H1 (cell line): ENCODE results near the gene ETV4. TPM values are rescaled to one million over a fixed set of nuclear protein-coding genes. Genes with fewer than 3 reads are reported as not detected.
A peak's percentile ranks its signal among the peaks of the same experiment; 100 is the strongest.

Source experiments
- CTCF ChIA-PET: fragments of 300-600 bp; sonication (Branson Sonifier 250); formaldehyde crosslinking; loops from one replicate; lab custom pipeline; 2021; ENCODE audit not compliant: partially characterized antibody; lab: Charles Lee
- POLR2A ChIA-PET: fragments of 300-600 bp; sonication (Branson Sonifier 250); formaldehyde crosslinking; loops from one replicate; lab custom pipeline; 2021; ENCODE audit warnings: inconsistent platforms; ENCODE audit not compliant: partially characterized antibody; lab: Charles Lee
- DNase-seq, 2 experiments: peaks; one replicate each; pipeline versions ENCODE4 v3.0.0 to v3.0.0-alpha.2; 2010 to 2022; ENCODE audit warnings: low spot score in 2 of 2, low read depth in 1 of 2, mixed read lengths in 1 of 2
- FAIRE-seq: peaks from 2 replicates; lab custom pipeline; 2011; peaks lifted over from hg19 to GRCh38; lab: Jason Lieb, UNC
- H2AFZ ChIP-seq: 2 replicates; pipeline ENCODE4 v1.8.1; 2012; ENCODE audit warnings: low read length, inconsistent platforms
- H2AK5ac ChIP-seq: 2 replicates; pipeline ENCODE4 v1.6.1; 2013; ENCODE audit warnings: low read depth, low read length
- H2BK120ac ChIP-seq: replicated peaks from 2 replicates; pipeline ENCODE3; 2013; ENCODE audit warnings: low read depth, low read length, inconsistent platforms
- H2BK12ac ChIP-seq: 2 replicates; pipeline ENCODE4 v1.6.1; 2013; ENCODE audit warnings: low read depth, low read length
- H2BK15ac ChIP-seq: 2 replicates; pipeline ENCODE4 v1.6.1; 2013; ENCODE audit warnings: low read length
- H2BK20ac ChIP-seq: 2 replicates; pipeline ENCODE4 v1.6.1; 2013; ENCODE audit warnings: low read length
- H2BK5ac ChIP-seq: 2 replicates; pipeline ENCODE4 v1.6.1; 2013; ENCODE audit warnings: low read depth, low read length
- H3K14ac ChIP-seq: 2 replicates; pipeline ENCODE4 v1.6.1; 2013; ENCODE audit warnings: inconsistent platforms; ENCODE audit not compliant: insufficient read length
- H3K18ac ChIP-seq: 2 replicates; pipeline ENCODE4 v1.6.1; 2013; ENCODE audit warnings: low read length; ENCODE audit errors: extremely low read depth
- H3K23ac ChIP-seq: 2 replicates; pipeline ENCODE4 v1.6.1; 2013; ENCODE audit warnings: inconsistent platforms; ENCODE audit not compliant: insufficient read length
- H3K23me2 ChIP-seq: 2 replicates; pipeline ENCODE4 v1.6.1; 2013; ENCODE audit warnings: low read depth, low read length
- H3K27ac ChIP-seq: 2 replicates; pipeline ENCODE4 v1.6.1; 2011; ENCODE audit warnings: low read depth, low read length, inconsistent platforms
- H3K27me3 ChIP-seq, 4 experiments: replicated peaks in 1 of 4; 1 replicate in 1 of 4; 2 replicates in 3 of 4; pipeline versions ENCODE4 v1.6.1 to v1.8.1; 2011 to 2013; ENCODE audit warnings: low read length in 3 of 4, mild to moderate bottlenecking in 3 of 4, inconsistent platforms in 2 of 4, mixed read lengths in 2 of 4, moderate library complexity in 1 of 4; ENCODE audit not compliant: control insufficient read depth in 3 of 4, insufficient read depth in 3 of 4; ENCODE audit errors: extremely low read depth in 1 of 4
- H3K36me3 ChIP-seq, 4 experiments: 2 replicates each; pipeline versions ENCODE4 v1.6.1 to v1.8.1; 2011 to 2013; ENCODE audit warnings: mild to moderate bottlenecking in 4 of 4, low read length in 3 of 4, moderate library complexity in 2 of 4, control low read depth in 1 of 4, inconsistent platforms in 1 of 4; ENCODE audit not compliant: insufficient read depth in 4 of 4, control insufficient read depth in 2 of 4
- H3K4ac ChIP-seq: replicated peaks from 2 replicates; pipeline ENCODE3; 2013; ENCODE audit warnings: low read length, low read depth, mixed read lengths, inconsistent platforms; ENCODE audit not compliant: insufficient read length
- H3K4me1 ChIP-seq, 4 experiments: replicated peaks in 1 of 4; 1 replicate in 1 of 4; 2 replicates in 3 of 4; pipeline versions ENCODE4 v1.6.1 to v1.8.1; 2011 to 2013; ENCODE audit warnings: low read length in 3 of 4, inconsistent platforms in 2 of 4, mixed read lengths in 1 of 4; ENCODE audit not compliant: insufficient read depth in 4 of 4, control insufficient read depth in 3 of 4
- H3K4me2 ChIP-seq, 2 experiments: 2 replicates each; pipeline versions ENCODE4 v1.6.1 to v1.8.1; 2011 to 2013; ENCODE audit warnings: low read depth in 2 of 2, low read length in 2 of 2, control low read depth in 1 of 2, inconsistent platforms in 1 of 2, mild to moderate bottlenecking in 1 of 2; ENCODE audit not compliant: insufficient read depth in 1 of 2
- H3K4me3 ChIP-seq, 4 experiments: fragments of 200-600, 300-600 bp in 1 of 4; sonication (generic), shearing (Covaris generic), sonication (Bioruptor Twin) in 1 of 4; 2 replicates each; pipeline versions ENCODE4 v1.5.1 to v1.8.1; 2011 to 2016; ENCODE audit warnings: low read length in 4 of 4, low read depth in 3 of 4, control low read depth in 2 of 4, inconsistent platforms in 2 of 4, mild to moderate bottlenecking in 2 of 4, mixed read lengths in 1 of 4, moderate library complexity in 1 of 4; ENCODE audit not compliant: insufficient read depth in 2 of 4; ENCODE audit errors: extremely low read depth in 1 of 4
- H3K56ac ChIP-seq: replicated peaks from 2 replicates; pipeline ENCODE3; 2013; ENCODE audit warnings: low read depth, mild to moderate bottlenecking, mixed read lengths, low read length, inconsistent platforms; ENCODE audit not compliant: insufficient read length
- H3K79me1 ChIP-seq: 2 replicates; pipeline ENCODE4 v1.6.1; 2013; ENCODE audit warnings: low read depth, low read length, control low read depth
- H3K79me2 ChIP-seq, 2 experiments: 2 replicates each; pipeline versions ENCODE4 v1.6.1 to v1.8.1; 2012 to 2013; ENCODE audit warnings: low read length in 2 of 2, mild to moderate bottlenecking in 2 of 2, inconsistent platforms in 1 of 2; ENCODE audit not compliant: insufficient read depth in 2 of 2, control insufficient read depth in 1 of 2
- H3K9ac ChIP-seq, 4 experiments: replicated peaks in 1 of 4; 1 replicate in 1 of 4; 2 replicates in 3 of 4; pipeline versions ENCODE4 v1.6.1 to v1.8.1; 2011 to 2013; ENCODE audit warnings: low read depth in 3 of 4, low read length in 3 of 4, control low read depth in 2 of 4, mild to moderate bottlenecking in 2 of 4, moderate library complexity in 2 of 4, inconsistent platforms in 1 of 4; ENCODE audit errors: extremely low read depth in 1 of 4
- H3K9me3 ChIP-seq, 2 experiments: 2 replicates each; pipeline versions ENCODE4 v1.6.1 to v1.8.1; 2012 to 2013; ENCODE audit warnings: mild to moderate bottlenecking in 2 of 2, moderate library complexity in 2 of 2, control low read depth in 1 of 2, inconsistent platforms in 1 of 2, low read depth in 1 of 2, low read length in 1 of 2, mixed read lengths in 1 of 2; ENCODE audit not compliant: insufficient read depth in 2 of 2
- H4K20me1 ChIP-seq, 2 experiments: replicated peaks in 1 of 2; 2 replicates each; pipeline versions ENCODE3 to v1.8.1; 2011 to 2013; ENCODE audit warnings: inconsistent platforms in 2 of 2, low read length in 2 of 2, mild to moderate bottlenecking in 1 of 2; ENCODE audit not compliant: insufficient read depth in 2 of 2, control insufficient read depth in 1 of 2
- H4K5ac ChIP-seq: 2 replicates; pipeline ENCODE4 v1.6.1; 2013; ENCODE audit warnings: low read length, low read depth, mixed read lengths, inconsistent platforms; ENCODE audit not compliant: insufficient read length
- H4K8ac ChIP-seq: 2 replicates; pipeline ENCODE4 v1.8.0; 2013; ENCODE audit warnings: mild to moderate bottlenecking, moderate library complexity, low read length, inconsistent platforms; ENCODE audit not compliant: insufficient read depth; ENCODE audit errors: extremely low read depth
- H4K91ac ChIP-seq: replicated peaks from 2 replicates; pipeline ENCODE3; 2013; ENCODE audit warnings: low read length, mixed read lengths, inconsistent platforms; ENCODE audit not compliant: insufficient read length
- ASH2L ChIP-seq: fragments of 200-600, 300-600 bp; sonication (generic); IDR thresholded peaks from one replicate; pipeline ENCODE4 v1.7.1; 2017; ENCODE audit warnings: low read length
- BRCA1 ChIP-seq: IDR thresholded peaks from 2 replicates; pipeline ENCODE4 v1.6.1; 2012; ENCODE audit warnings: low read depth, low read length, improper control_type of control experiment
- CEBPB ChIP-seq: IDR thresholded peaks from 2 replicates; pipeline ENCODE4 v1.6.1; 2012; ENCODE audit warnings: low read depth, low read length
- CTBP2 ChIP-seq: IDR thresholded peaks from 2 replicates; pipeline ENCODE4 v1.7.0; 2011; ENCODE audit warnings: borderline replicate concordance, mild to moderate bottlenecking, moderate library complexity, mixed read lengths, low read length; ENCODE audit not compliant: insufficient read depth, insufficient read length
- FOSL1 ChIP-seq: IDR thresholded peaks from 2 replicates; pipeline ENCODE4 v1.6.1; 2011; ENCODE audit warnings: mild to moderate bottlenecking, low read depth, low read length, moderate library complexity; ENCODE audit not compliant: insufficient read depth
- WGBS, 2 experiments: shearing (Covaris generic) in 1 of 2; methylation state at CpG; one replicate each; pipeline versions ENCODE4 v1.1.6 to v1.1.7; 2013 to 2015; ENCODE audit warnings: low lambda C conversion rate in 2 of 2, mixed read lengths in 2 of 2, inconsistent platforms in 1 of 2, low coverage in 1 of 2, missing lambda C conversion rate in 1 of 2; ENCODE audit not compliant: insufficient replicate concordance in 2 of 2, insufficient coverage in 1 of 2, insufficient read length in 1 of 2; ENCODE audit errors: extremely low coverage in 1 of 2, missing lambda C conversion rate in 1 of 2; 5-methylcytosine and 5-hydroxymethylcytosine counted together
- polyA plus RNA-seq, 7 experiments: library from polyadenylated mRNA; depleted of rRNA in 3 of 7; stranded (reverse) in 5 of 7; unstranded in 2 of 7; fragments of >200 nt in 5 of 7; fragments of 200-250 nt in 2 of 7; gene quantifications; 1 replicate in 5 of 7; 2 replicates in 1 of 7; 4 replicates in 1 of 7; pipeline versions ENCODE4 v1.2.1 to v1.2.3, GENCODE V29; 2011 to 2013; ENCODE audit warnings: missing spikeins in 2 of 7, mixed read lengths in 2 of 7
- total RNA-seq: library from RNA; stranded (reverse); fragmentation: NEBNext Ultra II Directional; extraction: Animal tissue kit (Norgen Biotek cat#: 25700); gene quantifications from 2 replicates; pipeline ENCODE4 v1.2.1, GENCODE V29; 2021
- TF ChIP-seq, protein P1 (sequence below): IDR thresholded peaks from 2 replicates; pipeline ENCODE4 v1.6.1; 2011; ENCODE audit warnings: low read length, improper control_type of control experiment

ETV4 gene
- total and polyA plus RNA-seq, 2 of the 8 experiments (the other 6 are each of a cell fraction or from before 2014, with no cell fraction given): 75.2 to 143 TPM

DNA sequence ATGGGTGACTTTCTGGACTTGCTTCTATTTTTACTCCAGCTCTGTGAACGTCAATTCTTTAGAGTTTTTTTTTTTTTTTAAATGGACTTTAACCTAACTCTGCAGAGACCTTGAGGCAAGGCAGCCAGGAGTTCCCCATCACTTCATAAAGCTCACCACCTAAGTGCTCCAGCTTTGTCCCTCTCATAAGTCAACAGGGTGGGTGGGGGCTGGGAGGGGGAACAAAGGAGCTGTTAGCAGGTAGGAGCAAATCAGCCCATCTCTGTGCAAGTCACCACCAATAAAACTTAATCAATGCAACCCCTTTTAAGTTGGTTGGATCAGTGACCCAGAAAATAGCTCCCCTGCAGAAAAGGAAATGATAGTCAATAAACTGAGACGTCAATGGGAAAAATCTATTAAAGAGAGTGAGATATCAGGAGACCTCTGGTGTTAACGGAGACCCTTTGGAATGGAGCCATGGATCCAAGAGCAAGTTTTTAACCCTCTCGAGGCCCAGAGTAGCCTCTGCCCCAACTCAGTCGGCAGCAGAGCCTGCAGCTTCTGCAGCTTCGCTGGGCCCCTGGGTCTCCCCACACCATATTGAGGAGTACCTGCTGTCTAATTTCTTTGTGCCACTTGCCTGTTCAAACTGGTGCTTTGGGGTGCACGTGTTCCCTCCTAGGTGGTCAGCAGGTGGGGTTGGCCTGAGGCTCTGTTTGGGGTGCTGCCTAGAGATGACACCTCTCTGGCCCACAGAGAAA lies 27.6 kb upstream of the ETV4 start:
- Histone ChIP-seq H4K5ac (no peak overlapping the region), H2BK20ac (no peak overlapping the region), H3K27ac (no peak overlapping the region), H3K9me3 (no peaks in the 10 kb centered on the region), H4K91ac (no peak overlapping the region), H3K23me2 (peaks cover 2% of the 10 kb centered on the region; the same call in 1 of the 2 replicates), H3K14ac (no peak overlapping the region), H2BK5ac (no peak overlapping the region), H2AFZ (no peak overlapping the region), H3K27me3 (no peaks in the 10 kb centered on the region), H3K4me2 (no peak overlapping the region), H3K4me1 (peaks cover 1 to 13% (median 7%) of the 10 kb centered on the region in 4 experiments; a peak in 5 of 7 replicates), H3K4ac (no peak overlapping the region), H3K23ac (no peak overlapping the region), H2BK12ac (no peak overlapping the region), H4K8ac (peak overlapping the region; percentile 11; the same call in 1 of the 2 replicates), H2BK120ac (no peak overlapping the region), H4K20me1 (no peaks in the 10 kb centered on the region), H3K4me3 (no peak overlapping the region), H3K56ac (no peak overlapping the region), H2AK5ac (no peak overlapping the region), H2BK15ac (no peak overlapping the region), H3K79me1 (no peaks in the 10 kb centered on the region), H3K79me2 (no peaks in the 10 kb centered on the region), H3K18ac (no peak overlapping the region), H3K9ac (no peak overlapping the region; a peak in 1 of 7 replicates), H3K36me3 (no peaks in the 10 kb centered on the region)
- ChIA-PET POLR2A (interaction anchor here (0.9 to 2.2 kb wide), 4 partner anchors 11 to 100 kb away, joined by 3 to 6 read pairs (median 4); partner anchors contain the start of gene ETV4), CTCF (interaction anchor here (0.7 to 12.3 kb wide), 11 partner anchors 13 to 187 kb away, joined by 3 to 220 read pairs (median 4); partner anchors contain the start of gene SOST)
- WGBS, 2 experiments: 82% methylated on average over 7 of the region's 7 CpGs; no CpG with 5 or more reads in 1 of the 2 experiments
- DNase-seq (no peak), FAIRE-seq (no peak)
- no peak for TF ChIP-seq ASH2L
- TF ChIP-seq, protein P1, sequence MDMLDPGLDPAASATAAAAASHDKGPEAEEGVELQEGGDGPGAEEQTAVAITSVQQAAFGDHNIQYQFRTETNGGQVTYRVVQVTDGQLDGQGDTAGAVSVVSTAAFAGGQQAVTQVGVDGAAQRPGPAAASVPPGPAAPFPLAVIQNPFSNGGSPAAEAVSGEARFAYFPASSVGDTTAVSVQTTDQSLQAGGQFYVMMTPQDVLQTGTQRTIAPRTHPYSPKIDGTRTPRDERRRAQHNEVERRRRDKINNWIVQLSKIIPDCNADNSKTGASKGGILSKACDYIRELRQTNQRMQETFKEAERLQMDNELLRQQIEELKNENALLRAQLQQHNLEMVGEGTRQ: no peak
- TF ChIP-seq FOSL1: no peak
- TF ChIP-seq CTBP2: no peak
- TF ChIP-seq CEBPB: no peak
- TF ChIP-seq BRCA1: no peak
